HL-60 (cell line): Measurements from ENCODE around the gene FAM53A.
A peak's percentile ranks its signal among the peaks of the same experiment; 100 is the strongest.

ENCODE experiments used
- DNase-seq, 2 experiments: peaks; one replicate each; pipeline ENCODE4 v3.0.0-alpha.2; 2010 to 2020; ENCODE audit warnings: low read depth in 1 of 2, low spot score in 1 of 2
- H3K27ac ChIP-seq: fragments of 250-450 bp; sonication (Bioruptor Pico); replicated peaks from 2 replicates; pipeline ENCODE4 v1.5.1; 2020; ENCODE audit warnings: mild to moderate bottlenecking, moderate library complexity
- H3K27me3 ChIP-seq: fragments of 250-450 bp; sonication (Bioruptor Pico); 2 replicates; pipeline ENCODE4 v1.5.1; 2021; ENCODE audit warnings: mild to moderate bottlenecking, moderate library complexity; ENCODE audit not compliant: insufficient read depth, poor library complexity, severe bottlenecking
- H3K4me3 ChIP-seq: replicated peaks from 2 replicates; pipeline ENCODE4 v1.5.1; 2011; ENCODE audit warnings: mild to moderate bottlenecking, control low read depth, low read length; ENCODE audit not compliant: insufficient read depth
- CTCF ChIP-seq: IDR thresholded peaks from one replicate; pipeline ENCODE4 v1.5.1; 2011; ENCODE audit warnings: low read length, control low read depth, inconsistent platforms; ENCODE audit not compliant: insufficient read depth
- GABPA ChIP-seq: IDR thresholded peaks from 2 replicates; pipeline ENCODE4 v1.6.1; 2012; ENCODE audit warnings: low read depth
- POLR2AphosphoS5 ChIP-seq: IDR thresholded peaks from 2 replicates; pipeline ENCODE4 v1.6.1; 2012; ENCODE audit warnings: low read depth
- REST ChIP-seq: IDR thresholded peaks from 2 replicates; pipeline ENCODE4 v1.6.1; 2012; ENCODE audit warnings: low read depth; ENCODE audit not compliant: insufficient replicate concordance
- SPI1 ChIP-seq: IDR thresholded peaks from 2 replicates; pipeline ENCODE4 v1.6.1; 2012; ENCODE audit warnings: low read depth, mild to moderate bottlenecking, borderline replicate concordance

FAM53A gene

GRCh38 chr4:1711571-1712215 lies 27.6 kb upstream of the FAM53A start:
- Histone ChIP-seq H3K27me3 (no peaks in the 10 kb centered on the region), H3K4me3 (peak overlapping the region; percentile 78), H3K27ac (peak overlapping the region; percentile 71)
- DNase-seq, result peak; percentile 34 to 81
- TF ChIP-seq REST (no peak), POLR2AphosphoS5 (no peak), GABPA (no peak), CTCF (no peak), SPI1 (no peak)

GRCh38 chr4:1711055-1711570 lies 27.0 kb upstream of the FAM53A start:
- Histone ChIP-seq H3K27ac (peak overlapping the region; percentile 71), H3K4me3 (peak overlapping the region; percentile 78), H3K27me3 (no peaks in the 10 kb centered on the region)
- DNase-seq, result no peak
- TF ChIP-seq SPI1, result no peak

- Histone ChIP-seq H3K27me3 (no peaks in the 10 kb centered on the region), H3K4me3 (no peak overlapping the region), H3K27ac (no peak overlapping the region)
- DNase-seq, result no peak
- TF ChIP-seq POLR2AphosphoS5 (no peak), REST (no peak), CTCF (no peak), GABPA (no peak), SPI1 (no peak)
Measured at GRCh38 chr4:1708581-1708980, 24.5 kb upstream of the FAM53A start.

- Histone ChIP-seq H3K27ac (no peak overlapping the region), H3K27me3 (no peaks in the 10 kb centered on the region), H3K4me3 (no peak overlapping the region)
- DNase-seq, result no peak
- TF ChIP-seq CTCF, result no peak
- TF ChIP-seq GABPA, result no peak
- TF ChIP-seq REST, result no peak
- no peak for TF ChIP-seq POLR2AphosphoS5
- no peak for TF ChIP-seq SPI1
Measured at GRCh38 chr4:1706358-1706757, 22.2 kb upstream of the FAM53A start.
